Activated B cell treated with CpG ODN at 0.5 μM for 24 hours (primary cell): ENCODE measurements around the gene IL12RB1. TPM values are rescaled to one million over a fixed set of nuclear protein-coding genes. Genes with fewer than 3 reads are reported as not detected.

ENCODE experiments used
- ATAC-seq: fragments of 200-7000 bp; cut with Tn5 transposase; one replicate; pipeline ENCODE4 v1.10.0; 2021; ENCODE audit warnings: low read depth, mild to moderate bottlenecking, moderate library complexity
- CTCF ChIA-PET: fragments of 350-600 bp; sonication (Branson Sonifier 250); formaldehyde crosslinking; loops from one replicate; lab custom pipeline; 2021; ENCODE audit warnings: antibody characterized with exemption; lab: Charles Lee
- POLR2A ChIA-PET: fragments of 350-600 bp; sonication (Branson Sonifier 250); formaldehyde crosslinking; loops from one replicate; lab custom pipeline; 2021; ENCODE audit warnings: antibody characterized with exemption; lab: Charles Lee
- DNase-seq: peaks from one replicate; pipeline ENCODE4 v3.0.0; 2022
- H3K27ac Mint-ChIP-seq: one replicate; pipeline ENCODE4 v1.8.0; 2020; ENCODE audit warnings: mixed read lengths
- H3K27me3 Mint-ChIP-seq: one replicate; pipeline ENCODE4 v1.8.0; 2021; ENCODE audit warnings: mixed read lengths
- H3K36me3 Mint-ChIP-seq: one replicate; pipeline ENCODE4 v1.8.0; 2021; ENCODE audit warnings: low read depth, mixed read lengths
- H3K4me1 Mint-ChIP-seq: one replicate; pipeline ENCODE4 v1.8.0; 2021; ENCODE audit warnings: mixed read lengths
- H3K4me3 Mint-ChIP-seq: one replicate; pipeline ENCODE4 v1.8.0; 2020; ENCODE audit warnings: mild to moderate bottlenecking, mixed read lengths
- H3K9me3 Mint-ChIP-seq: one replicate; pipeline ENCODE4 v1.8.0; 2020; ENCODE audit warnings: mixed read lengths
- intact Hi-C: fragments of 100-400 bp; cut with micrococcal nuclease; formaldehyde crosslinking; loops from one replicate; pipeline ENCODE4 v1.15.1; 2024
- total RNA-seq: library from RNA; stranded (reverse); gene quantifications from 2 replicates; pipeline ENCODE4 v1.2.3, GENCODE V29; 2022
- TF ChIP-seq, protein P1 (sequence below): fragments of 200-600 bp; IDR thresholded peaks from one replicate; pipeline ENCODE4 v1.8.0; 2022; ENCODE audit warnings: antibody characterized with exemption, mild to moderate bottlenecking

The IL12RB1 gene
- total RNA-seq, 1 donor from 2014 or later, result 20.9 TPM

DNA sequence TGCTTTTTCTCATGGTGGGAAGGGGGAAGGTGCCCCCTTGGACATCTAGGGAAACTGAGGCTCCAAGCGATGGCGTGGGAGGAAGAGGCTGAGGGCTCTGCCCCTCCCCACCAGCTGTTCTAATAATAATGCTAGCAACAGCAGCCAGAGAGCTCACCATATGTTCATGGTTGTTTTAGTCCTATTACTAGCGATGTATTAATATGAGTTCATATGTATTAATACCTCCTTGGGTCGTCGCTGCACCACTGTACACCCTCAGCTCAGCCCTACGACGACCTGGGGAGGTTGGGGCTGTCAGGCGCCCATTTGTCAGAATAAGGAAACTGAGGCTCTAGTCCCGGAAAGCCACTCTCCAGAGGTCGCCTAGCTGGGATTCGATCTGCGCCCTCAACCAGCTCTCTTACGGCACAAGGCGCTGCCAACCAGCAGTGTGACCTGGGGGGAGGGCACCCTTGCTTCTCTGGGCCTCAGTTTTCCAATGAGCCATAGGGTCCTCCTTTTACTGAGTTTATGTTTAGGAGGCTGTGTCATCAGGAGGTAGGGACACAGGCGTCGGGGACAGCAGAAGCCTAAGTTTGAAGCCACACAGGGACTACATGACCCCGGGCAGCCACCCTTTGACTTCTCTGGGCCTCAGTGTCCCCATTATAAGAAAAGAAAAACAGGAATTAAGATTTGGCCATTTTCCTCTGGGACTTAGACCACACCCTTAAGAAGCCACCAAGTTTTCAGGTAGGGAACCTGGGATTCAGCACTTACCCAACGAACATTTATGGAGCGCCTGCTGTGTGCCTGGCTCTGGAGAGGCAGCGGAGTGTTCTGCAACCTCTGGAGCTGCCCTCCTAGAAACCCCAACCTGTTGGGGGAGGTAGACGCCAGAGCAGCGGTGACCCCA lies 11.5 kb upstream of the IL12RB1 start:
- peaks cover 30% of the 10 kb centered on the region for H3K36me3 Mint-ChIP-seq
- TF ChIP-seq, protein P1, sequence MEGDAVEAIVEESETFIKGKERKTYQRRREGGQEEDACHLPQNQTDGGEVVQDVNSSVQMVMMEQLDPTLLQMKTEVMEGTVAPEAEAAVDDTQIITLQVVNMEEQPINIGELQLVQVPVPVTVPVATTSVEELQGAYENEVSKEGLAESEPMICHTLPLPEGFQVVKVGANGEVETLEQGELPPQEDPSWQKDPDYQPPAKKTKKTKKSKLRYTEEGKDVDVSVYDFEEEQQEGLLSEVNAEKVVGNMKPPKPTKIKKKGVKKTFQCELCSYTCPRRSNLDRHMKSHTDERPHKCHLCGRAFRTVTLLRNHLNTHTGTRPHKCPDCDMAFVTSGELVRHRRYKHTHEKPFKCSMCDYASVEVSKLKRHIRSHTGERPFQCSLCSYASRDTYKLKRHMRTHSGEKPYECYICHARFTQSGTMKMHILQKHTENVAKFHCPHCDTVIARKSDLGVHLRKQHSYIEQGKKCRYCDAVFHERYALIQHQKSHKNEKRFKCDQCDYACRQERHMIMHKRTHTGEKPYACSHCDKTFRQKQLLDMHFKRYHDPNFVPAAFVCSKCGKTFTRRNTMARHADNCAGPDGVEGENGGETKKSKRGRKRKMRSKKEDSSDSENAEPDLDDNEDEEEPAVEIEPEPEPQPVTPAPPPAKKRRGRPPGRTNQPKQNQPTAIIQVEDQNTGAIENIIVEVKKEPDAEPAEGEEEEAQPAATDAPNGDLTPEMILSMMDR, result no peak
- H3K27ac Mint-ChIP-seq, result peak overlapping the region; percentile 96
- H3K4me1 Mint-ChIP-seq, result peaks cover 46% of the 10 kb centered on the region
- ATAC-seq (no peak), DNase-seq (peak; percentile 34)
- ChIA-PET POLR2A (interaction anchor here (0.6 to 3.8 kb wide), 35 partner anchors 8 to 1651 kb away, joined by 3 to 94 read pairs (median 6); partner anchors contain the start of genes ARRDC2, FCHO1, IL12RB1 and JUND), CTCF (interaction anchor here (0.5 to 2.5 kb wide), 8 partner anchors 9 to 153 kb away, joined by 3 to 9 read pairs (median 3); no protein-coding TSS in a partner anchor)
- peak overlapping the region; percentile 95 for H3K4me3 Mint-ChIP-seq
- no peaks in the 10 kb centered on the region for H3K27me3 Mint-ChIP-seq
- H3K9me3 Mint-ChIP-seq, result no peaks in the 10 kb centered on the region
- intact Hi-C loops, result loop anchor here (1.0 to 10.0 kb wide), 9 partner anchors 9 to 573 kb away; partner anchors contain the start of genes FCHO1 and IFI30

DNA sequence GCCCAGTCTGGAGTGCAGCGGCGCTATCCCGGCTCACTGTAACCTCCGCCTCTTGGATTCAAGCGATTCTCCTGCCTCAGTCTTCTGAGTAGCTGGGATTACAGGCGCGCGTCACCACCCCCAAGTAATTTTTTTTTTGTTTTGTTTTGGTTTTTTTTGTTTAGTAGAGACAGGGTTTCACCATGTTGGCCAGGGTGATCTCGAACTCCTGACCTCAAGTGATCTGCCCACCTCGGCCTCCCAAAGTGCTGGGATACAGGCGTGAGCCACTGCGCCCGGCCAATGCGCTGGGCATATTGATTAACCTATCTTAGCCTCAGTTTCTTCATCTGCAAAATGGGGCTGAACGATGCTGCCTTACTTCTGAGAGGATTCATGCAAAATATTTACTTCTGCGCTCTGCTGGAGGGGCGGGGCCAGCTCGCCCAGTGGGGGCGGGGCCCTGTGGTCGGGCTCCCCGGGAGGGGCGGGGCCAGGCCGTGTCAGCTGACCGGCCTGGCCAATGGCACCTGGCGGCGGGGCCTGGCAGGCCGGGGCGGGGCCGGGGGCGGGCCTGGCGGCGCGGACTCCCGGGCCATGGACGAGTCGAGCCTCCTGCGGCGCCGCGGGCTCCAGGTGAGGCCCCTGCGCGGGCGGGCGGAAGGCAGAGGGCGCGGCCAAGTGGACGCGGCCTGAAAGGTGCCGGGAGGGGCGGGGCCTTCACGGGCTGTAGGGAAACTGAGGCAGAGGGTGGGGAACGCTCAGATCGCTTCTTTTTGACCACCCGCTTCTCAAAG lies 10.7 kb upstream of the IL12RB1 start, which contains the start of gene MAST3:
MAST3 (plus strand) TSS at position 562 of the 776 bp plus-strand sequence; CDS start at position 577, 15 bp downstream.
- H3K4me3 Mint-ChIP-seq, result peak within 1 kb of the TSS; percentile 95

DNA sequence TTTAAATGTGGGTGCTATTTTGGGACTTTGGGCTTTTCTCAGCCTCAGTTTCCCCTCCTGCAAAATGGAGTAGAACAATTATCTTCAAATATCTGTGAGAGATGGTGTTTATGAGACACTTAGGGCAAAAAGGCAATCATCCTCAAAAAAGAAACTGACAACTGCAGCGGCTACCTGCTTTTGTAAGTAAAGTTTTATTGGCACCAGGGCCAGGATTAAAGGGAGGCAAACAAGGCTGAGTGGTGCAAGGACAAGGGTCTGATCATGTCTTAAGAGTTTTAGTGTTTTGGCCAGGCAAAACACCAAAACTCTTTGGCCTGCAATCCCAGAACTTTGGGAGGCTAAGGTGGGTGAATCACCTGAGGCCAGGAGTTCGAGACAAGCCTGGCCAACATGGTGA lies 9.5 kb upstream of the IL12RB1 start:
- CTCF ChIA-PET, result no interaction called here
- no peak for ATAC-seq

More for the DNA sequence above, 10.7 kb upstream of the IL12RB1 start, which contains the start of gene MAST3:
- Mint-ChIP-seq H3K9me3 (no peaks in the 10 kb centered on the region), H3K36me3 (peaks cover 24% of the 10 kb centered on the region), H3K27ac (peak within 1 kb of the TSS; percentile 96), H3K4me1 (peaks cover 43% of the 10 kb centered on the region), H3K27me3 (no peaks in the 10 kb centered on the region)
- POLR2A ChIA-PET, result interaction anchor here (0.5 to 3.8 kb wide), 26 partner anchors 9 to 346 kb away, joined by 3 to 94 read pairs (median 6); partner anchors contain the start of genes ARRDC2, FCHO1, IL12RB1 and JUND
- peak; percentile 95 for DNase-seq
- peak; percentile 72 for ATAC-seq
- intact Hi-C loops, result loop anchor here (5.0 to 10.0 kb wide), 5 partner anchors 75 to 573 kb away; partner anchors contain the start of genes FCHO1 and IFI30
- CTCF ChIA-PET, result interaction anchor here (0.5 to 2.5 kb wide), 5 partner anchors 8 to 154 kb away, joined by 3 to 9 read pairs (median 3); no protein-coding TSS in a partner anchor
- TF ChIP-seq, protein P1, result no peak

DNA sequence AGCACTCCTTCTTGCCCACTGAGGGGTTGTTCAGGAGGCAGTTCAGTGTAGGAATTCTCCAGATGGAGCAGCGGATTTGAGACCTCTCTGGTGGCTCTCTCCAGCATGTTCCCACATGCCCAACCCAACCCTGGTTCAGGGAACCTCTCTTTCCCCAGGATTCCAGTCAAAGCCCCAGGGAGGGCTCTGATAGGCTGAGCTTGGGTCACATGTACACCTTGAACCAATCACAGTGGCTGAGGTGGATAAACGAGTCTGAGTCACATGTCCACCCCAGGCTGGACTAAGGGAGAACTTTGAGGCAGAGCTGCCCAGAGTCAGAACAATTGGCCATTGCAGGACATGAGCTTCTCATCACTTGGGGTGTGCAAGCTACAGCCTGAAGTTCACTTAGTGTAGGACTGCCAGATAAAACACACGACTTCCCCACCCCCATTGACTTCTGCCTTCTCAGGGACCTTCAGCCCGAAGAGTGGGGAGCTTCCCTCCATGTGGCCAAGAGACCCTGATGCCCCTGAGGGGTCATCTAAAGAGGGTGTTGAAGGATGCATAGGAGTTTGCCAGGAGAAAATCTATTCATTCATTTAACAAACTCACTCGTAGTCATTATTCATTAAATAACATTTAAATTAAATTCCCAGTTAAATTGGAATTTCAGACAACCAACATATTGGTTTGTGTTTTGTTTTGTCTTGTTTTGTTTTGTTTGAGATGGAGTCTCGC lies 6.9 kb upstream of the IL12RB1 start:
- Mint-ChIP-seq H3K4me1 (peaks cover 50% of the 10 kb centered on the region), H3K27ac (peak overlapping the region; percentile 7), H3K36me3 (peaks cover 5% of the 10 kb centered on the region), H3K9me3 (no peaks in the 10 kb centered on the region), H3K4me3 (no peak overlapping the region), H3K27me3 (no peaks in the 10 kb centered on the region)
- no peak for ATAC-seq
- ChIA-PET CTCF (interaction anchor here (1.0 kb wide), 1 partner anchor 75 kb away, joined by 3 read pairs; no protein-coding TSS in a partner anchor), POLR2A (interaction anchor here (1.1 to 8.7 kb wide), 4 partner anchors 12 to 92 kb away, joined by 4 to 146 read pairs (median 9); no protein-coding TSS in a partner anchor)
- no peak for DNase-seq
- TF ChIP-seq, protein P1, result no peak
- intact Hi-C loops, result loop anchor here (10.0 kb wide), 2 partner anchors 339 to 569 kb away; partner anchors contain the start of gene FCHO1

More for the DNA sequence above, 9.5 kb upstream of the IL12RB1 start:
- intact Hi-C loops, result loop anchor here (5.0 to 10.0 kb wide), 5 partner anchors 74 to 571 kb away; partner anchors contain the start of genes FCHO1 and IFI30
- H3K9me3 Mint-ChIP-seq, result no peaks in the 10 kb centered on the region
- peaks cover 16% of the 10 kb centered on the region for H3K36me3 Mint-ChIP-seq
- no peak for DNase-seq
- peaks cover 48% of the 10 kb centered on the region for H3K4me1 Mint-ChIP-seq
- H3K27ac Mint-ChIP-seq, result no peak overlapping the region
- H3K27me3 Mint-ChIP-seq, result no peaks in the 10 kb centered on the region
- TF ChIP-seq, protein P1, result no peak
- H3K4me3 Mint-ChIP-seq, result no peak overlapping the region
- POLR2A ChIA-PET, result no interaction called here
